DND-41 (cell line): Measurements from ENCODE around the gene TGM2.

Experiments
- ATAC-seq: fragments of 200-7000 bp; cut with Tn5 transposase; 3 replicates; pipeline ENCODE4 v1.9.1; 2021; ENCODE audit warnings: low read depth; ENCODE audit not compliant: insufficient read depth
- DNase-seq: peaks from one replicate; pipeline ENCODE4 v3.0.0-alpha.2; 2020
- H2AFZ ChIP-seq: 2 replicates; pipeline ENCODE4 v1.6.0; 2012; ENCODE audit warnings: low read depth, low read length
- H3K27ac ChIP-seq: 2 replicates; pipeline ENCODE4 v1.5.1; 2012; ENCODE audit warnings: low read length, inconsistent platforms
- H3K27me3 ChIP-seq: fragments of 200-600 bp; sonication (generic); 2 replicates; pipeline ENCODE4 v1.6.0; 2012; ENCODE audit warnings: low read length, mild to moderate bottlenecking, inconsistent platforms; ENCODE audit not compliant: insufficient read depth, poor library complexity
- H3K36me3 ChIP-seq: 2 replicates; pipeline ENCODE4 v1.5.1; 2012; ENCODE audit warnings: low read length, inconsistent platforms; ENCODE audit not compliant: insufficient read depth
- H3K4me1 ChIP-seq: 2 replicates; pipeline ENCODE4 v1.5.1; 2012; ENCODE audit warnings: mild to moderate bottlenecking, low read length; ENCODE audit not compliant: insufficient read depth
- H3K4me2 ChIP-seq: 2 replicates; pipeline ENCODE4 v1.6.0; 2012; ENCODE audit warnings: mild to moderate bottlenecking, moderate library complexity, low read length, inconsistent platforms; ENCODE audit not compliant: insufficient read depth
- H3K4me3 ChIP-seq, 2 experiments: fragments of 200-600 bp in 1 of 2; shearing (Covaris generic) in 1 of 2; 2 replicates each; pipeline ENCODE4 v1.5.1; 2012 to 2016; ENCODE audit warnings: inconsistent platforms in 2 of 2, low read length in 2 of 2, mild to moderate bottlenecking in 2 of 2, low read depth in 1 of 2, moderate library complexity in 1 of 2
- H3K79me2 ChIP-seq: 2 replicates; pipeline ENCODE4 v1.6.0; 2012; ENCODE audit warnings: low read length, inconsistent platforms; ENCODE audit not compliant: insufficient read depth
- H3K9ac ChIP-seq: 2 replicates; pipeline ENCODE4 v1.6.0; 2012; ENCODE audit warnings: low read depth, mild to moderate bottlenecking, inconsistent platforms, low read length, moderate library complexity
- H3K9me3 ChIP-seq: 2 replicates; pipeline ENCODE4 v1.5.1; 2012; ENCODE audit warnings: low read length, moderate library complexity, mild to moderate bottlenecking, inconsistent platforms; ENCODE audit not compliant: insufficient read depth, severe bottlenecking
- H4K20me1 ChIP-seq: 2 replicates; pipeline ENCODE4 v1.6.0; 2012; ENCODE audit warnings: low read length; ENCODE audit not compliant: insufficient read depth
- CTCF ChIP-seq: IDR thresholded peaks from 2 replicates; pipeline ENCODE4 v1.5.1; 2012; ENCODE audit warnings: borderline replicate concordance, low read length, moderate library complexity, mild to moderate bottlenecking; ENCODE audit not compliant: poor library complexity, severe bottlenecking; ENCODE audit errors: extremely low read depth
- EZH2 ChIP-seq: IDR thresholded peaks from 3 replicates; pipeline ENCODE4 v1.6.1; 2012; ENCODE audit warnings: borderline replicate concordance, low read depth, mild to moderate bottlenecking, moderate library complexity, low read length, inconsistent platforms; ENCODE audit not compliant: severe bottlenecking

TGM2 gene

GRCh38 chr20:38159957-38160756 is 4.9 kb downstream of the TGM2 start:
- no peak overlapping the region for H2AFZ ChIP-seq
- H3K36me3 ChIP-seq: no peaks in the 10 kb centered on the region
- H3K27me3 ChIP-seq: peaks cover 2% of the 10 kb centered on the region
- H4K20me1 ChIP-seq: peaks cover 5% of the 10 kb centered on the region
- H3K27ac ChIP-seq: no peak overlapping the region
- TF ChIP-seq EZH2 (no peak), CTCF (no peak)
- no peak overlapping the region for H3K9ac ChIP-seq
- H3K4me3 ChIP-seq: no peak overlapping the region
- H3K79me2 ChIP-seq: no peaks in the 10 kb centered on the region
- H3K4me2 ChIP-seq: no peak overlapping the region
- no peaks in the 10 kb centered on the region for H3K4me1 ChIP-seq
- ATAC-seq (no peak), DNase-seq (no peak)
- H3K9me3 ChIP-seq: no peaks in the 10 kb centered on the region

GRCh38 chr20:38159566-38159956 is 5.5 kb downstream of the TGM2 start:
- TF ChIP-seq CTCF (no peak), EZH2 (no peak)
- H3K4me3 ChIP-seq: no peak overlapping the region
- no peaks in the 10 kb centered on the region for H3K79me2 ChIP-seq
- H3K4me2 ChIP-seq: no peak overlapping the region
- ATAC-seq (no peak), DNase-seq (no peak)
- H3K9ac ChIP-seq: no peak overlapping the region
- no peaks in the 10 kb centered on the region for H3K36me3 ChIP-seq
- no peak overlapping the region for H3K27ac ChIP-seq
- H3K9me3 ChIP-seq: no peaks in the 10 kb centered on the region
- H4K20me1 ChIP-seq: peaks cover 5% of the 10 kb centered on the region
- no peak overlapping the region for H2AFZ ChIP-seq
- H3K4me1 ChIP-seq: no peaks in the 10 kb centered on the region
- peaks cover 2% of the 10 kb centered on the region for H3K27me3 ChIP-seq

GRCh38 chr20:38158701-38159351 is 6.2 kb downstream of the TGM2 start:
- no peak overlapping the region for H3K4me3 ChIP-seq
- no peaks in the 10 kb centered on the region for H3K4me1 ChIP-seq
- H3K9ac ChIP-seq: no peak overlapping the region
- DNase-seq: no peak
- peaks cover 5% of the 10 kb centered on the region; the same call in 1 of the 2 replicates for H4K20me1 ChIP-seq
- H3K36me3 ChIP-seq: no peaks in the 10 kb centered on the region
- TF ChIP-seq CTCF (no peak), EZH2 (no peak)
- ATAC-seq: no peak
- peaks cover 2% of the 10 kb centered on the region for H3K27me3 ChIP-seq
- H2AFZ ChIP-seq: no peak overlapping the region
- no peak overlapping the region for H3K27ac ChIP-seq
- no peak overlapping the region for H3K4me2 ChIP-seq
- no peaks in the 10 kb centered on the region for H3K79me2 ChIP-seq
- no peaks in the 10 kb centered on the region for H3K9me3 ChIP-seq
